Activated B cell treated with CpG ODN at 0.5 μM for 24 hours (primary cell): Measurements from ENCODE around the gene PKP1. TPM values are rescaled to one million over a fixed set of nuclear protein-coding genes. Genes with fewer than 3 reads are reported as not detected.

Source experiments
- ATAC-seq: fragments of 200-7000 bp; cut with Tn5 transposase; one replicate; pipeline ENCODE4 v1.10.0; 2021; ENCODE audit warnings: low read depth, mild to moderate bottlenecking, moderate library complexity
- CTCF ChIA-PET: fragments of 350-600 bp; sonication (Branson Sonifier 250); formaldehyde crosslinking; loops from one replicate; lab custom pipeline; 2021; ENCODE audit warnings: antibody characterized with exemption; lab: Charles Lee
- POLR2A ChIA-PET: fragments of 350-600 bp; sonication (Branson Sonifier 250); formaldehyde crosslinking; loops from one replicate; lab custom pipeline; 2021; ENCODE audit warnings: antibody characterized with exemption; lab: Charles Lee
- DNase-seq: peaks from one replicate; pipeline ENCODE4 v3.0.0; 2022
- H3K27ac Mint-ChIP-seq: one replicate; pipeline ENCODE4 v1.8.0; 2020; ENCODE audit warnings: mixed read lengths
- H3K27me3 Mint-ChIP-seq: one replicate; pipeline ENCODE4 v1.8.0; 2021; ENCODE audit warnings: mixed read lengths
- H3K36me3 Mint-ChIP-seq: one replicate; pipeline ENCODE4 v1.8.0; 2021; ENCODE audit warnings: low read depth, mixed read lengths
- H3K4me1 Mint-ChIP-seq: one replicate; pipeline ENCODE4 v1.8.0; 2021; ENCODE audit warnings: mixed read lengths
- H3K4me3 Mint-ChIP-seq: one replicate; pipeline ENCODE4 v1.8.0; 2020; ENCODE audit warnings: mild to moderate bottlenecking, mixed read lengths
- H3K9me3 Mint-ChIP-seq: one replicate; pipeline ENCODE4 v1.8.0; 2020; ENCODE audit warnings: mixed read lengths
- CTCF ChIP-seq: fragments of 200-600 bp; IDR thresholded peaks from one replicate; pipeline ENCODE4 v1.8.0; 2022; ENCODE audit warnings: antibody characterized with exemption, mild to moderate bottlenecking
- intact Hi-C: fragments of 100-400 bp; cut with micrococcal nuclease; formaldehyde crosslinking; loops from one replicate; pipeline ENCODE4 v1.15.1; 2024
- total RNA-seq: library from RNA; stranded (reverse); gene quantifications from 2 replicates; pipeline ENCODE4 v1.2.3, GENCODE V29; 2022

PKP1 gene
- total RNA-seq, 1 donor from 2014 or later: not detected

GRCh38 chr1:201336711-201337450 lies 53.6 kb downstream of the PKP1 start:
- Mint-ChIP-seq H3K27me3 (no peaks in the 10 kb centered on the region), H3K9me3 (peaks cover 5% of the 10 kb centered on the region), H3K4me3 (no peak overlapping the region), H3K27ac (no peak overlapping the region), H3K4me1 (no peaks in the 10 kb centered on the region), H3K36me3 (no peaks in the 10 kb centered on the region)
- no peak for ATAC-seq
- intact Hi-C loops: no loop called here
- ChIA-PET POLR2A (no interaction called here), CTCF (no interaction called here)
- no peak for TF ChIP-seq CTCF
- no peak for DNase-seq

GRCh38 chr1:201341377-201341776 lies 58.1 kb downstream of the PKP1 start:
- ChIA-PET CTCF (no interaction called here), POLR2A (no interaction called here)
- H3K4me3 Mint-ChIP-seq: no peak overlapping the region
- TF ChIP-seq CTCF: no peak
- ATAC-seq: no peak
- peaks cover 5% of the 10 kb centered on the region for H3K9me3 Mint-ChIP-seq
- no peak for DNase-seq
- no peaks in the 10 kb centered on the region for H3K36me3 Mint-ChIP-seq
- peaks cover 10% of the 10 kb centered on the region for H3K27me3 Mint-ChIP-seq
- H3K4me1 Mint-ChIP-seq: no peaks in the 10 kb centered on the region
- intact Hi-C loops: no loop called here
- no peak overlapping the region for H3K27ac Mint-ChIP-seq

- POLR2A ChIA-PET: no interaction called here
- CTCF ChIA-PET: no interaction called here
- TF ChIP-seq CTCF: no peak
- DNase-seq: no peak
- H3K27me3 Mint-ChIP-seq: peaks cover 17% of the 10 kb centered on the region
- ATAC-seq: no peak
- peaks cover 5% of the 10 kb centered on the region for H3K9me3 Mint-ChIP-seq
- H3K36me3 Mint-ChIP-seq: no peaks in the 10 kb centered on the region
- H3K4me3 Mint-ChIP-seq: no peak overlapping the region
- no peak overlapping the region for H3K27ac Mint-ChIP-seq
- intact Hi-C loops: no loop called here
- no peaks in the 10 kb centered on the region for H3K4me1 Mint-ChIP-seq
These were observed 61.1 kb downstream of the PKP1 start for GRCh38 chr1:201344206-201345080.

GRCh38 chr1:201345081-201345355 lies 61.7 kb downstream of the PKP1 start:
- DNase-seq (no peak), ATAC-seq (no peak)
- H3K27ac Mint-ChIP-seq: no peak overlapping the region
- H3K27me3 Mint-ChIP-seq: peaks cover 17% of the 10 kb centered on the region
- peaks cover 5% of the 10 kb centered on the region for H3K9me3 Mint-ChIP-seq
- no peaks in the 10 kb centered on the region for H3K4me1 Mint-ChIP-seq
- CTCF ChIA-PET: no interaction called here
- TF ChIP-seq CTCF: no peak
- intact Hi-C loops: no loop called here
- POLR2A ChIA-PET: no interaction called here
- H3K4me3 Mint-ChIP-seq: no peak overlapping the region
- no peaks in the 10 kb centered on the region for H3K36me3 Mint-ChIP-seq

GRCh38 chr1:201346337-201346939 lies 63.1 kb downstream of the PKP1 start:
- TF ChIP-seq CTCF: no peak
- no peak overlapping the region for H3K4me3 Mint-ChIP-seq
- ATAC-seq: no peak
- H3K27ac Mint-ChIP-seq: no peak overlapping the region
- POLR2A ChIA-PET: no interaction called here
- H3K27me3 Mint-ChIP-seq: peaks cover 23% of the 10 kb centered on the region
- intact Hi-C loops: no loop called here
- H3K36me3 Mint-ChIP-seq: no peaks in the 10 kb centered on the region
- CTCF ChIA-PET: no interaction called here
- H3K4me1 Mint-ChIP-seq: no peaks in the 10 kb centered on the region
- no peak for DNase-seq
- peaks cover under 1% of the 10 kb centered on the region for H3K9me3 Mint-ChIP-seq
